ENCODE data around the gene YWHAE. TPM values are rescaled to one million over a fixed set of nuclear protein-coding genes. Genes with fewer than 3 reads are reported as not detected.

Gene YWHAE
- total RNA-seq, 4 donors from 2014 or later = 390 to 894 (median 580) TPM

GRCh38 chr17:1371893-1372590, 28.0 kb downstream of the YWHAE start:
- DNase-seq = no peak
- peak overlapping the region; percentile 21 to 34 for H3K27ac ChIP-seq
- H3K27me3 ChIP-seq = no peaks in the 10 kb centered on the region
- intact Hi-C loops (cut with DNase I; ENCODE audit: low total_unique reads) = no loop called here
- TF ChIP-seq CTCF (IDR thresholded peaks at IDR 0.05) (no peak), POLR2A (IDR thresholded peaks at IDR 0.05) (no peak)
- H3K9me3 ChIP-seq = no peaks in the 10 kb centered on the region
- no peak overlapping the region for H3K4me3 ChIP-seq
- peaks cover 30 to 35% of the 10 kb centered on the region in 2 donors for H3K4me1 ChIP-seq
- H3K36me3 ChIP-seq = no peaks in the 10 kb centered on the region

- H3K9me3 ChIP-seq = no peaks in the 10 kb centered on the region
- H3K36me3 ChIP-seq = no peaks in the 10 kb centered on the region
- no peak overlapping the region for H3K4me3 ChIP-seq
- H3K27me3 ChIP-seq = no peaks in the 10 kb centered on the region
- peaks cover 19 to 35% of the 10 kb centered on the region in 2 donors for H3K4me1 ChIP-seq
- intact Hi-C loops (cut with DNase I; ENCODE audit: low total_unique reads) = loop anchor here (10.0 kb wide), 1 partner anchor 146 kb away; the partner anchor contains the start of gene INPP5K
- H3K27ac ChIP-seq = peak overlapping the region; percentile 11 to 72
- DNase-seq = no peak
- TF ChIP-seq CTCF (IDR thresholded peaks at IDR 0.05) = no peak
- no peak for TF ChIP-seq POLR2A (IDR thresholded peaks at IDR 0.05)
Observed at GRCh38 chr17:1368588-1368987, 31.4 kb downstream of the YWHAE start.

DNA sequence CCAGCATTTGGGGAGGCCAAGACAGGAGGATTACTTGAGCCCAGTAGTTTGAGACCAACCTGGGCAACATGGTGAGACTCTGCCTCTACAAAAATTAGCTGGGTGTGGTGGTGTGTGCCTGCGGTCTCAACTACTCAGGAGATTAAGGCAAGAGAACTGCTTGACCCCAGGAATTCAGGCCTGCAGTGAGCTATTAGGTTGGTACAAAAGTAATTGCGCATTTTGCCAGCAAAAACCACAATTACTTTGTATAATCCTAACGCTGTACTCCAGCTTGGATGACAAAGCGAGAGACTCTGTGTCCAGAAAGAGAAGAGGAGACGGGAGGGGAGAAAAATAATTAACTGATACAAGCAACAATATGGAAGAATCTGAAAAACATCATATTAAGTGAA, 32.7 kb downstream of the YWHAE start:
- Histone ChIP-seq H3K27ac (peak overlapping the region; percentile 37 to 72), H3K27me3 (no peaks in the 10 kb centered on the region), H3K4me1 (peaks cover 19 to 30% of the 10 kb centered on the region in 2 donors), H3K9me3 (no peaks in the 10 kb centered on the region), H3K4me3 (no peak overlapping the region), H3K36me3 (no peaks in the 10 kb centered on the region)
- intact Hi-C loops (cut with DNase I; ENCODE audit: low total_unique reads) = loop anchor here (10.0 kb wide), 1 partner anchor 147 kb away; the partner anchor contains the start of gene INPP5K
- DNase-seq = no peak
- no peak for TF ChIP-seq POLR2A (IDR thresholded peaks at IDR 0.05)

DNA sequence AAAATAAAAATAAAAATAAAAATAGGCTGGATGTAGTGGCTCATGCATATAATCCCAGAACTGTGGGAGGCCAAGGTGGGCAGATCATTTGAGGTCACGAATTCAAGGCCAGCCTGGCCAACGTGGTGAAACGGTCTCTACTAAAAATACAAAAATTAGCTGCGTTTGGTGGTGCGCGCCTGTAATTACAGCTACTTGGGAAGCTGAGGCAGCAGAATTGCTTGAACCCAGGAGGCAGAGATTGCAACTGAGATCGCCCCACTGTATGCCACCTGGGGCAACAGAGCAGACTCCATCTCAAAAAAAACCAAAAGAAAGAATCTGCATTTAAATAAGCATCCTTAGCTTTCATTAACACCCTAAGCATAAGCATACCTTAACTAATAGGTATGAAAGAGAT, 33.8 kb downstream of the YWHAE start:
- TF ChIP-seq POLR2A (IDR thresholded peaks at IDR 0.05) = no peak
- TF ChIP-seq CTCF (IDR thresholded peaks at IDR 0.05) = no peak
- peak overlapping the region in 1 of 2 donors; percentile 16 for H3K4me3 ChIP-seq
- no peaks in the 10 kb centered on the region for H3K36me3 ChIP-seq
- H3K9me3 ChIP-seq = no peaks in the 10 kb centered on the region
- H3K4me1 ChIP-seq = peaks cover 19 to 30% of the 10 kb centered on the region in 2 donors
- peak overlapping the region; percentile 45 to 72 for H3K27ac ChIP-seq
- intact Hi-C loops (cut with DNase I; ENCODE audit: low total_unique reads) = loop anchor here (10.0 kb wide), 1 partner anchor 149 kb away; the partner anchor contains the start of gene INPP5K
- no peak for DNase-seq
- no peaks in the 10 kb centered on the region for H3K27me3 ChIP-seq

DNA sequence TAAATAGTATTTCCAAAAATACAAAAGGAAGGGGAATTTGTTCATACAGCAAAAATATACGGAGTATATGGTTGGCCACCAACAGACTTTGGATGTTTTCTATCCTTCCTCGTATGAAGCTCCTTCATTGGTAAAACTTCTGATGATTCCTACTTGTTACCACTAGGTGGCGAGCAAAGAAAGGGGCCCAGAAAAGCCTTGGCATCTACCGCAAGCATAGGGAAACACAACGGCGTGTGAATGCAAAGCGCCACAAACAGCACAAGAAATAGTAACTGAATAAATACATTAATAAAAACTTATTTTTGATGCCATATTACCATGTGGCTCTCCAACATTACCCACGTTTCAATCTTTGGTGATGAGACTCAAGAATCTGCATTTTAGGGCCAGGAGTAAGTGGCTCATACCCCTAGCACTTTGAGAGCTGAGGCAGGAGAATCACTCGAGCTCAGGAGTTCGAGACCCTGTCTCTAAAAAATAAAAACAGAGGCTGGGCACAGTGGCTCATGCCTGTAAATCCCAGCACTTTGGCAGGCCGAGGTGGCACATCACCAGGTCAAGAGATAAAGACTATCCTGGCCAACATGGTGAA, 34.5 kb downstream of the YWHAE start:
- peaks cover 19 to 30% of the 10 kb centered on the region in 2 donors for H3K4me1 ChIP-seq
- peak overlapping the region in 1 of 2 donors; percentile 16 for H3K4me3 ChIP-seq
- TF ChIP-seq POLR2A (IDR thresholded peaks at IDR 0.05) (no peak), CTCF (IDR thresholded peaks at IDR 0.05) (peak; percentile 83 to 92 (median 89))
- peak overlapping the region; percentile 45 to 72 for H3K27ac ChIP-seq
- intact Hi-C loops (cut with DNase I; ENCODE audit: low total_unique reads) = loop anchor here (10.0 kb wide), 1 partner anchor 149 kb away; the partner anchor contains the start of gene INPP5K
- H3K9me3 ChIP-seq = no peaks in the 10 kb centered on the region
- peak; percentile 46 to 69 for DNase-seq
- no peaks in the 10 kb centered on the region for H3K27me3 ChIP-seq
- H3K36me3 ChIP-seq = no peaks in the 10 kb centered on the region

All from uterus (tissue), 4 donors.